GM21576 (cell line): ENCODE data around the gene PPARG.

Experiments used
- ATAC-seq: cut with Tn5 transposase; IDR thresholded peaks from one replicate; pipeline ENCODE4 v1.9.1; 2021; ENCODE audit warnings: mild to moderate bottlenecking, moderate library complexity; ENCODE audit not compliant: unreplicated experiment

The PPARG gene

DNA sequence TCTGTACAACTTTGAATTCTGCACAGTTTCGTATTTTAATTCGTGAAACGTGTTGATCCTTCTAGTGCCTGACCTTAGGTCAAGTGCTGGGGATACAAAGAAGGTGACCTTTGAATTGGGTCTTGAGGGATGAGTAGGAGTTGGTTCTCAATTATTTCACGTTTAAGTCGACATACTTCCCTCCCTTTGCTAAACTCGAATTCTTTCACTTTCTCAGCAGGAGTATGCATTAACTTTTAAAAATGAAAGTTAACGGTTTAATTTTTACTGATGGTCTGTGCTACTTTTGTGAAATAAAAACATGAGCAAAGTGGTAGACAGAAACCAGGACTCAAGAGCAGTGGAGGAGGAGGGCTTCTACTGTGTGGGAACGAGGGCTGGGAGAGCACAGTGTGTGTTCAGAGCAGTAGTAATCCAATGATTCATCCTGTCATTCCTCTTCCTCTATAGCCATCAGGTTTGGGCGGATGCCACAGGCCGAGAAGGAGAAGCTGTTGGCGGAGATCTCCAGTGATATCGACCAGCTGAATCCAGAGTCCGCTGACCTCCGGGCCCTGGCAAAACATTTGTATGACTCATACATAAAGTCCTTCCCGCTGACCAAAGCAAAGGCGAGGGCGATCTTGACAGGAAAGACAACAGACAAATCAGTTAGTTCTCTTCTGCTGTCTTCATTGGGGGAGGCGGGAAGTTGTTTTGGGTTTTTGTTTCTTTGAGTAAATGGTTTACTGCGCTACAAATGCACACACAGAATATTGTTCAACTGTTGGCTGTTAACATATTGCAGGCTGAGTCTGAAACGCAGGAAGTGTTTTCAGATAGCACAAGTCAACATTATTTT, 116.8 kb downstream of the PPARG start:
- no peak for ATAC-seq

DNA sequence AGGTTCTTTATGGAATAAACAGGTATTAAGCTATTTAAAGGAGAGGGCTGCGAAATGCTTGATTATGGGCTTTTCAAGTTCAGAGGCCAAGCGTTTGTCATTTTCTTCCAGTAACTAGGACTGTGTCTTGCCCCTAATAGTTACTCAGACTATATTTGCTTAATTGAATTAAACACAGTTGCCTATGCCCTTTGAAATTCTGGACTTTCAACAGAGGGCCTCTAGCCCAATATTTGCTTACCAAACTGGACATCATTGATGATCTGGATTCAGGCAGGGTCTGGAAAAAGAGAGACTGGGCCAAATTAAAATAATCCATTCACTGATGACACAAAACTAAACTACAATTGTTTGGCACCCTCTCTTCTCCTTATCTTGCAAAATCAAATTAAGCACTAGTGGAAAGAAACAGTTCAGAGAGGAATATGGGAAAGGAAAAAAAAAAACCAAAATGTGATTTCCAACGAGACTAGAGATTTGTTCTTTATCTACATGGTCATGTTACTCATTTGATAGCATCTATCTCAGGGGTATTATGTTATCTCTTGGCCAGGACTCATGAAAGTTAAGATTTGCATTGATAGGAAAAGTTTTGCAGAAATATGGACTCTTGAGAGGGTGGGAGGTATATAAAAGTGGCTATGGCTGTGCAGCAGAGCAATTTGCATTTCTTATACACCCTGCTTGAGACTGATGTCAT, 120.3 kb downstream of the PPARG start:
- no peak for ATAC-seq

DNA sequence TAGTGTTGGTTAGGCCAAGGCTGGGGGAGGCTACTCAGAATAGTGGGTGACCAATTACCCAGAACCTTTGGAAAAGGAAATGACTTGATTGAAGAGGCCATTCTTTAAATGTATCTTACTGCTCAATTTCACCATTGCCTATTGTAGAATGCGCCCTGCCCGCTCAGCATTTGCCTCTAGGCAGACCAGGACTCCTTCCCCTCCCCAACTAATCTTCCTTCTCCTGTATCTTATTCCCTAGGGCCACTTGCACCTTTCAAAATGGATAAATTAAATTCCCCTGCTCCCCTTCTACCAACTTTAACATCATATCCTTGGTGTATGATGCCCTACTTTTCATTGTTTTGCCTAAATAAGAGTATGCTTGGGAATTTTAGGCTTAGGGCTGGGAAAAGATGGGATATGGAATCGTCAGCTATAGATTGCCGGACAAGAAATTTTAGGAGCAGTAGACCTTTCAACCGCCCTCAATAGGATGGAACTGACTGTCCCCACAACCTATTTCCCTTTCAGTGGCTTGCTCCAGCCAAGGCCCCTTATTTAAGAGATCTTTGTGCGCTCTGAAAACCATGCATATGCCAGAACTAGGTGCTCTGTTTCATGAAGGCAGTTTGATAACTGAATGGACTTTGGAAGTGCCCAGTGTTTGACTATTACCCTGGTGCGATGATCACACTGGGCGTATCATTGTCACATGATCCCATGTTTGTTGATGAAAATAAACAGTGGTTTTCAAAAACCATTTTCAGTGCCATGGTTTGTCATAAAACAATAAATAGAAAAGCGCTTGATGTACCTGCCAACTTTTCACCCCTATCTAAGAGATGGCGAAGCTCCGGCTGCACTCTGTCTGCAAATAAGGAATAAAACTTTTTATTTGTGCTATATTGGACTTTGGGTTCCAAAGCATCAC, 121.1 kb downstream of the PPARG start:
- ATAC-seq: no peak

DNA sequence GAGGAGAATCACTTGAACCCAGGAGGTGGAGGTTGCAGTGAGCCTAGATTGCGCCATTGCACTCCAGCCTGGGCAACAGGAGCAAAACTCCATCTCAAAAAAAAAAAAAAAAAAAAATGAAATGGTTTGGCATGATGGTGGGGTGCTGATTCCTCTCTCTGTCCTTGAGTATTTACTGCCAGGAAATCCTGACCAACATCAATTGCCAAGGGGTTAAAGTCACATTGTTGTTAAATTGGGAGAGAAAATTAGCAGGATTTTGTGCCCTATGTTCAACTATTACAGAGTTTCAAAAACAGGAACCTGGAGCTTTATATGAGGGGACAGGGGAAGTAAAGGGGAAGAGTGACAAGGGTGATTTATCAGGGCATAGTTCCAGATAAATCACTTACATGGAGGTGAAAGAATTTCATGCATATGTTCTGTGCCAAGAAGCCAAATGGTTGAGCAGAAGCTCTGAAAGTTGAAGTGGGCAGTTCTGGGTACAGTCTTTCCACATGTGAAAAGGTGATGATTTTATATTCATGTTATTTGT, 124.9 kb downstream of the PPARG start:
- no peak for ATAC-seq

DNA sequence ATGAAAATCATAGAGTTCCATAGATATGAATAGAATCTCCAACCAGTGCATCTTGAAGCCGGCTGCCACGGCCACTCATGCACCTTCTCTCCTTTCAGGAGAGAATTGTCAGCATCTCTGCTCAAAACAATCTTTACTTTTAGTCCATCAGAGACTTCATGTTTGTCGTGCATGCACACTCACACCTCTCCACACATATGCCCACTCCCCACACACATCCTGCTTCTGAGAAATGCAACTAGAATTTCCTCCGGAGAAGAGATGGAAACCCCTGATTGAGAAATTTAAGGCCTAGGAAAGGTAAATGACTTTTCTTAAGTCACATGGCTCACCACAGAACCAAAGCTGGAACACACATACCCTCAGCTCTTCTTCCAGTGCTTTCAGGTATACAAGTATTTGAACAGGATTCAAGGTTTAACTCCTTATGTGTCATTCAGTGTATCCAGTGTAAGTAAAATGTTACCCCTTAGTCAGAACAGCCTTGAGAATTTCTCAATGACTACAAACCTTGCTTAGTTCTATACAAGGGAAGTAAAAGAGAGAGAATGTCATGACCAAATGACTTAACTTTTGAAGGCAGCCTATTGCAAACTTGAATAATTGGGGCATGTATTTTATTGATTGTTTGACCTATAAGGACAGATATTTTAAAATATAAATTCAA, 126.3 kb downstream of the PPARG start:
- ATAC-seq: no peak

DNA sequence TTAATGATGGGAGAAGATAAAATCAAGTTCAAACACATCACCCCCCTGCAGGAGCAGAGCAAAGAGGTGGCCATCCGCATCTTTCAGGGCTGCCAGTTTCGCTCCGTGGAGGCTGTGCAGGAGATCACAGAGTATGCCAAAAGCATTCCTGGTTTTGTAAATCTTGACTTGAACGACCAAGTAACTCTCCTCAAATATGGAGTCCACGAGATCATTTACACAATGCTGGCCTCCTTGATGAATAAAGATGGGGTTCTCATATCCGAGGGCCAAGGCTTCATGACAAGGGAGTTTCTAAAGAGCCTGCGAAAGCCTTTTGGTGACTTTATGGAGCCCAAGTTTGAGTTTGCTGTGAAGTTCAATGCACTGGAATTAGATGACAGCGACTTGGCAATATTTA, 127.9 kb downstream of the PPARG start:
- no peak for ATAC-seq

DNA sequence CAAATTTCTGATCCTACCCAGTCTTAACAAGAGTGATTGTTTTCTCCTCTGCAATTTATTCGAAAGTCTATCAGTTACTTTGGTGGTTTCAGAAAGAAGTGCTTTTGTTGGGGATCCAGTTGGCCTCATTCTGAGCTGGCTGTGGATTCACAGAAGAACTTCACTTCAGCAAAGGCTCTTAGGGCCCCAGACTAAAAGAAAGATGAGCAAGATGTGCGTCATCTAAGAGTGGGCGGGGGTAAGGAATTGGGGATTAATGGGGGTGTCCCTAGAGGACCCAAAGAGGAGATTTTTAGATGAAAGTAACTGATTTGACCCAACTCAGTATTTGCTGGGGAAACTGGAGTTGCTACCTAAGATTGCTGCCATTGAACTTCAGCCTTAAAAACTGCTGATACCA, 131.5 kb downstream of the PPARG start:
- no peak for ATAC-seq

DNA sequence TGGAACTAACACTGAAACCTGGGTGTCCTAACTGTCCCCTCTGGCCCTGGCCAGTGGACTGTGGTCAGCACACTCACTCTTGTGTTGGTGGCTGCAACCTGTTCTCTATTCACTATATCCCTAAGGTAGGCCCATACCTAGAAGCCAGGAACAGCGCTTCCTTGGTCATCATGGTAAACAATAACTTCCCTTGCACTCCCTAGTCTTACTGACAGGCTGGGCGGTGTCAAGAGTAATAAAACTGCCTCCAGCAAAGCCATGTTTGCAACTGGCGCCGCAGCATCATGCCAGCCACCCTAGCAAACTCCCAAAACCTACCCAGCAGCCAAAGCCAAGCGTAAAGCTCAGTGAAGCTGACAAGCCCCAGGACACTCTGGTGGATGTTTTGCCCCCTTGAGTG, 132.3 kb downstream of the PPARG start:
- no peak for ATAC-seq

DNA sequence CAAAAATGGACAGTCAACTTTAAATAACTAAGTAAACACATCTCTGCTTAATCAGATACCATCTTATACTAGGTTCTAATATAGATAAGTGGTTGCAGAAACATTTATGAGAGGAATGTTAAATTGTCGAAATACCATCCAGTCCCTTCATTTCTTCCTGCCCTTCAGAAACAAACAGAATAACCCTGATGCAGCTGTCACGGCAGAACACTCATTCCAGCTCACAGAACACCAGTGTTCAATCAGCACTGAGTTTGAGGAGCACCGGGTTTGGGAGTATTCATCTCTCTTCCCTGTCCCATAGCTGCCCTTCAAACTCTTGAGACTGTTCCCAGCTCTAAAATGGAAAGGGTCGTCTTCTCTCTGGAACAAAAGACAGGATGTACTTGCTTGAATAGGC, 134.3 kb downstream of the PPARG start:
- no peak for ATAC-seq

DNA sequence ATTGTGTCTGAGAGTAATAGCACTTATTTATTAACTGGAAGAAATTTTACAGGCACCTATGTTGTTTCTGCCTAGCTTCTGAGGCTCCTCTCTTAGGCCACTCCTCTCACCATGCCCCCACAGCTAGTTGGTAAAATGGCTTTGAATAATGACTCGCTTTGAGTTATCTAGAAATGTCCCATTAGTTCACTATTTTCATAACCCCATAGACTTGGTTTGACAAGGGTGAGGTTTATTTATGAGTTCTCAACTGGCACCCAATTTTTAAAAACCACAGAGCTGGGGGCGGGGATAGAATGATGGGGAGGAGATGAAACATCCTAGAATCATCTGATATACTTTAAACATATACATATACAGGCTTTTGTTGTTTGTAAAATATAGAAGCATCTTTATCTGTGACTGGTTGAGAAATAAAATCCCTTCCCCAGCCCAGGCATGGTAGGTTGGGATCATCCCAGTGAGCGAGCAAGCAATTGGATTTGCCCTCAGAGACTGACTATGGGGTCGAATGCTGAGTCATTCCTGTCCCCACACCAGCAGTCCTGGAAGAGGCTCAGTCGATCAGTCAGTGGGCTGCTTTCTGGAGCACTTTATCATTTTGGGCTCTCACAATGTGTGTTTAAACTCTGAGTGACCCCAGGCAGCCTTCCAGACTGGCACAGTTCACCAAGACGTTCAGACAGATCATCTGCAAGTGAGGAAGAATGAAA, 135.2 kb downstream of the PPARG start:
- no peak for ATAC-seq

DNA sequence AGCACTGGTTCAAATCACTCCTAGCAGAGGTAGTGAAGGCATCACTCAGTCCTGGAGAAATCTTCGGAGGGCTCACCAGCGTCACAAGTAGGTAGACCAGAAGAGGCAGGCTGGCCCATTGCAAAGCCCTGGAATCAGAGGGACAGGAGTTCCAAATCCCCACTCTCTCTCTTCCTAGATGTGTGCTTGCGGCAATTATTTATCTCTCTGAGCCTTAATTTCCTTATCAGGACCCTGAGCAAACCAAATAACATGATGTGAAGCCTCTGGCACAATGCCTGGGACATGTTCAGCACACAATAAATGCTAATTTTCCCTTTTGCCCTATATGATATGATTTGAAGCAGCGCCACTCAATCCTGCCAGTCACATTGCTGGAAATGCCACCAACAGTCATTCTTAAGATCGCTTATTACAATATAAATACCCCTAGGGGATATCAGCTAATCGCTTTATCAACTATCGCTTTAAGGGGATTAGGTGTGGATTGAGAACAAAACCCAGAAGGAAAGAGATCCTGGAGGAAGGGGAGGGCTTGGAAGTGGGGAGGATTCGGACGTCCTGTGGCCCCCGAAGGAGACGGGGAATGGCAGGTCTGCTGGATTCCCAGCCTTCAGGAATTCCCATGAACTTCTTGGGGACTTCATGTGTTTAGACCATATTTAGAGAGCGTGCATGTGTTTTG, 135.9 kb downstream of the PPARG start:
- ATAC-seq: no peak

DNA sequence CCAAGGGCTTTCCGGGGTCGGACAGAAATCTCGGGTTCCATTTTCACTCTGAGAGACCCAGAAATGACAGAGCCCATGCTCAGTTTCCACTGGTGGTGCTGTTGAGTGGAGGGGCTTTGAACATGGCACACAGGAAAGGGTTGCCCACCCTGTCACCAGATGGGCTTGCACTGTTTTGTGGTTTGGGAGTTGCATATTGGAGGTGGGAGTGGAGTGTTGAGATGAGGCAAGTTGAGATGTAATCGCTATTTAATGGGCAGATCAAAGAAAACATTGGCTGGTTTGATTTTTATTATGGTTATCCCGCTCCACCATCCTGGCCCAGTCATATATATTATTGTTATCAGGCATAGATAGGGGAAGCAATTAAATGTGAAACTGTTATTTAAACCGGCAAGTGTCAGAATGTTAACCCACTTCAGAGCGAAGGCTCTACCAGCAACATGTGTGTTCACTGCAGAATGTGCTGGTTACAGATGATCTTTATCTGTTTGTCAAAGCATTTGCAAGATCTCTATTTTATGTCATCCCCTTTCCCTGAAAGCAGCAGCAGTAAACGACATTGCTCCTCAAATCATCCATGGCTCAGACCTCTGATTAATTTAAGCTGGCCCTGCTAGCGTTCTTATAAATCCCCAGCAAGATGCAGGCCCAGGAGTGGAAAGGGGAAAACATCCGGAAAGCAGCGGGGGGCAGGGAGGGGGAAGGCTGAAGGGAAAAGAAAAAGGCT, 137.1 kb downstream of the PPARG start:
- no peak for ATAC-seq

DNA sequence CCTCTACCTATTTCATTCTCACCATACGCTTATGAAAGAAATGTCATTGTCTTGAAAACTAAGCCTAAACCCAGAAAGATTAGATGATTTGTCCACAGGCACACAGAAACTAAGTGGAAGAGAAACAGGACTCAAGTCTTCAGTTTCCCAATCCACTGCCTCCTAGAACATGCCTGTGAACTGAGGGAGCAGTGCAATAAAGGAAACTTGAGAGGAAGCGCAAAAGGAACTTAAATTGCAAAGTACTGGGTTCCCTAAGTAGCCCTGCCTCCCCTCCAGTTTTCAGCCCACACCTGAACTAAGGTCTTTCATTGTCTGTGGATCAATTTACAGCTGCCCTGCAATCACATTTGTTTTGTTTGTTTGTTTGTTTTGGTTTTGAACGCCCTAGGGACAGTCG, 138.7 kb downstream of the PPARG start:
- ATAC-seq: no peak

DNA sequence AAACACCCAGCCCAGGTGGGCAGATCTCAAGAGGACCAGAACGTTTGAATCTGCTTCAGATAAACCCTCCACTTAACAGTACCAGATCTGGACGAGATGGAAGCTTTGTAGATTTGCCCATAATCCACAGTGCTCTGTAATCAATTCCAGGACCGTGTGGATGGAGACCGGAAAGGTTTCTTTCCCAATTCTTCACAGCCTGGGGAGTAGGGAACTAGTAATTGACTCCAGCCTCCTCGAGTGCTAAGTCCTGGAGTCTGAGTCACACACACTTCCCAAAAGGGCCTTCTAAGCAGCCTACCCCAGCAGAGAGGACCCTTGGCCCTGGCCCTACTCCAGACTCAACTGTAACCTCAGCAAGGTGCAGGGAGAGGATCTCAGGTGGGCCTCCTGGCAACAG, 139.3 kb downstream of the PPARG start:
- no peak for ATAC-seq

DNA sequence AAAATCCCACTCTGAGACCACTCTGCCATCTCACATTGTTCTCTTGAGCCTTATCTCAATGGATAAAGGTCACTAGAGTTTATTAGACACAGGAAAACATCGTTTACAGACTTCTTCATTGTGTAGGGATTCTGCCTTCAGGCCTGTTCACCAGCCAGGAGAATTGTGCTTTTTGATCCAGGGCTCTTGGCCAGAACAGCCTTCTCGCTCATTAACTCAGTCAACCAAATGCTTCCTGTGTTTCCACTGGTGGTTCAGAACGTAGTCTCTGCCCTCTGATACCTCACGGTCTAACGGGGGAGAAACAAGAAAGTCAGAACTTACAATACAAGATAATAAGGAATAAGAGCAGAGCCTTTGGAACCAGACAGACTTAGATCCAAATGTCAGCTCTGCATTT, 141.2 kb downstream of the PPARG start:
- no peak for ATAC-seq

DNA sequence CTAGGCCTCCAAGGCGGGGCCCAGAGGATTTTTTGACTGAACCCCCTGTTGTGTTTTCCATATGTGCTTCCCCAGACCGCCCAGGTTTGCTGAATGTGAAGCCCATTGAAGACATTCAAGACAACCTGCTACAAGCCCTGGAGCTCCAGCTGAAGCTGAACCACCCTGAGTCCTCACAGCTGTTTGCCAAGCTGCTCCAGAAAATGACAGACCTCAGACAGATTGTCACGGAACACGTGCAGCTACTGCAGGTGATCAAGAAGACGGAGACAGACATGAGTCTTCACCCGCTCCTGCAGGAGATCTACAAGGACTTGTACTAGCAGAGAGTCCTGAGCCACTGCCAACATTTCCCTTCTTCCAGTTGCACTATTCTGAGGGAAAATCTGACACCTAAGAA, 145.0 kb downstream of the PPARG start:
- ATAC-seq: no peak

DNA sequence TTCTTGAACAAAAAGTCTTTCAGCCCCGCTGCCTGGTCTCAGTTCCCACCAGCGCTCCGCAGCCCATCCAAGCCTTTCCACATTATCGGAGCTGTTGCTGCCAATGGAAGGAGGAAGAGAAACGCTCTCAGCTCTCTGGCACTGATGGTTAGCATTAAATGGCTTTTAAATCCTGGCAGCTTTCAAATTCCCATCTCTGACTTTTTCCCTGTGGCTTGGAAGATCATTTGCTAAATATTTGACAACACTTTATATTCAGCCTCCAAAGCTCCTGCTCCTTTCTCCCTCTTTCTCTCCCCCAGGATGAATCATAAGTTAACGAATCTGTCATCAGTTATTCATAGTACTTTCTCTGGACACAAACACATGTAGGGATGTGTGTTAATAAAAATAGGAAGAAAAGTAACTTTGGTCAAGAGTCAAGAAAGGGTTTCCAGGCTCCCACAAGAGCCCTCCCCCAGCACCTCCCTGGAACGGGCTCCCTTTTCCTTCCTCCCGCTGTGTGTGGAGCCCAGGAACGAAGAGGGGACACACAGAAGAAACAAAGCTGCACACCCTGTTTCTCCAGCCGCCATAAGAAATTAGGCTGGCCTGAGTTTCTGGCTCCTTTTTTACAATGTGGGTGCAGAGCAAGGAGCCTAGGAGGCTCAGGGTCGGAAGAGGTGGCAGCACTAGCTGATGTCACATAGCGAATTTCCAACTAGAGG, 147.8 kb downstream of the PPARG start:
- no peak for ATAC-seq

DNA sequence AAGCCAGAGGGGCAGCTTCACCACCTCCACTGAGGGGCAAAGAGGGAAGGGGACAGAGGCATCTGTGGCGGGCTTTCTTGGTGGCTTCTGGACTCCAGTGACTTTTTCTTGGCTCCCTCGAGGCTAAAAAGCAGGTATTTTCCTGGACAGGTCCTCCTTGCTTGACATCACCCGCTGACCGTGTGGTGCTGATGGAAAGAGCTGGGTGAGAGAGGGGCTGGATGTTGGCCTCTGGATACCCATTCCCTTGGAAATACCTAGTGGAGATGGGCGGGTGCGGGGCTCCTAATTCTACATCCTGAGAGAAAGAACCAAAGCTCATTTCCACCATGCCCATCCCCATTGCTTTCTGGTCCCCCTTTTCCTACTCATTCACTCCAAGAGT, 148.3 kb downstream of the PPARG start:
- ATAC-seq: no peak
